Measurements from ENCODE around the gene DLGAP4. TPM values are rescaled to one million over a fixed set of nuclear protein-coding genes. Genes with fewer than 3 reads are reported as not detected.

DLGAP4 gene
- total and polyA plus RNA-seq, 2 of the 13 experiments (the other 11 are each of a cell fraction or from before 2014, with no cell fraction given) = 15.2 to 26.7 TPM

GRCh38 chr20:36399147-36399968 lies 93.2 kb downstream of the DLGAP4 start (continued):
- TF ChIP-seq SOX13 (IDR thresholded peaks at IDR 0.05) = no peak
- TF ChIP-seq SOX13 (CRISPR knock-in tag; conservative IDR thresholded peaks at IDR 0.05 in 1 of 2, IDR thresholded peaks at IDR 0.05 in 1 of 2) = peak in 1 of 2 experiments; percentile 11; a peak in 1 of 4 replicates
- no peak for TF ChIP-seq PPARG (CRISPR knock-in tag; conservative IDR thresholded peaks at IDR 0.05)
- 0 out of 2 replicates have a peak, but pooled peaks have one; percentile 44 for TF ChIP-seq RNF2 (conservative IDR thresholded peaks at IDR 0.05; ENCODE audit: low read depth)
- TF ChIP-seq GTF2F1 (IDR thresholded peaks at IDR 0.05; ENCODE audit: low read length) = no peak
- no peak for TF ChIP-seq ZNF7 (CRISPR knock-in tag; IDR thresholded peaks at IDR 0.05)
- no peak for TF ChIP-seq SRSF1 (optimal IDR thresholded peaks at IDR 0.05; ENCODE audit: low read depth, low read length)
- TF ChIP-seq IRF2 (CRISPR knock-in tag; IDR thresholded peaks at IDR 0.05) = peak; percentile 58
- TF ChIP-seq ERF (CRISPR knock-in tag; IDR thresholded peaks at IDR 0.05) = peak; percentile 71
- TF ChIP-seq TIGD3 (CRISPR knock-in tag; IDR thresholded peaks at IDR 0.05; ENCODE audit: borderline replicate concordance) = no peak
- TF ChIP-seq SNRNP70 (IDR thresholded peaks at IDR 0.05; ENCODE audit: low read depth, low read length) = no peak
- TF ChIP-seq ZNF788 (CRISPR knock-in tag; IDR thresholded peaks at IDR 0.05; ENCODE audit: borderline replicate concordance) = no peak; the same call in 1 of the 2 replicates
- TF ChIP-seq DR1 (CRISPR knock-in tag; IDR thresholded peaks at IDR 0.05) = no peak
- TF ChIP-seq ZNF33A (CRISPR knock-in tag; IDR thresholded peaks at IDR 0.05; ENCODE audit: borderline replicate concordance) = no peak
- TF ChIP-seq ZNF343 (CRISPR knock-in tag; IDR thresholded peaks at IDR 0.05) = no peak
- peak; percentile 76 for TF ChIP-seq HDAC2 (CRISPR knock-in tag; IDR thresholded peaks at IDR 0.05)
- no peak for TF ChIP-seq BCLAF1 (IDR thresholded peaks at IDR 0.05)
- no peak for TF ChIP-seq RBM39 (IDR thresholded peaks at IDR 0.05; ENCODE audit: low read depth, low read length, poor library complexity, severe bottlenecking)
- no peak for TF ChIP-seq ZFP91 (CRISPR knock-in tag; IDR thresholded peaks at IDR 0.05; ENCODE audit: borderline replicate concordance)
- TF ChIP-seq CCAR2 (optimal IDR thresholded peaks at IDR 0.05; ENCODE audit: low read depth, low read length) = no peak
- no peak for TF ChIP-seq ZNF253 (CRISPR knock-in tag; IDR thresholded peaks at IDR 0.05; ENCODE audit: borderline replicate concordance)
- TF ChIP-seq SCMH1 (CRISPR knock-in tag; IDR thresholded peaks at IDR 0.05; ENCODE audit: borderline replicate concordance) = no peak
- no peak for TF ChIP-seq ZNF362 (CRISPR knock-in tag; IDR thresholded peaks at IDR 0.05; ENCODE audit: borderline replicate concordance)

Measured in HepG2 (cell line).